Spleen (tissue), 13 donors: ENCODE data around the gene KRT78. TPM values are rescaled to one million over a fixed set of nuclear protein-coding genes. Genes with fewer than 3 reads are reported as not detected.

ENCODE experiments used
- DNase-seq: peaks from one replicate; pipeline ENCODE4 v3.0.0-alpha.2; 2020
- H3K27ac ChIP-seq, 8 donors: fragments of 200-600 bp; sonication (generic) in 7 of 8; 1 replicate in 4 of 8; 2 replicates in 4 of 8; pipeline versions ENCODE4 v1.5.0 to v1.8.0; 2016 to 2021; ENCODE audit warnings: inconsistent platforms in 4 of 8, mild to moderate bottlenecking in 4 of 8, moderate library complexity in 1 of 8
- H3K27me3 ChIP-seq, 7 donors: fragments of 200-600 bp; sonication (generic) in 6 of 7; replicated peaks in 1 of 7; 1 replicate in 4 of 7; 2 replicates in 3 of 7; pipeline versions ENCODE4 v1.5.0 to v1.8.0; 2016 to 2021; ENCODE audit warnings: inconsistent platforms in 3 of 7, mild to moderate bottlenecking in 1 of 7
- H3K36me3 ChIP-seq, 6 donors: fragments of 200-600 bp; sonication (generic) in 5 of 6; 1 replicate in 4 of 6; 2 replicates in 2 of 6; pipeline versions ENCODE4 v1.5.0 to v1.8.0; 2016 to 2021; ENCODE audit warnings: inconsistent platforms in 2 of 6
- H3K4me1 ChIP-seq, 6 donors: fragments of 200-600 bp; sonication (generic) in 5 of 6; 1 replicate in 3 of 6; 2 replicates in 3 of 6; pipeline versions ENCODE4 v1.5.0 to v1.8.0; 2016 to 2021; ENCODE audit warnings: inconsistent platforms in 3 of 6
- H3K4me3 ChIP-seq, 8 donors: fragments of 200-600 bp; sonication (generic) in 7 of 8; 1 replicate in 4 of 8; 2 replicates in 4 of 8; pipeline versions ENCODE4 v1.5.0 to v1.8.0; 2016 to 2021; ENCODE audit warnings: inconsistent platforms in 4 of 8, mild to moderate bottlenecking in 4 of 8, moderate library complexity in 2 of 8
- H3K9me3 ChIP-seq, 8 donors: fragments of 200-600 bp; sonication (generic) in 7 of 8; 1 replicate in 4 of 8; 2 replicates in 4 of 8; pipeline versions ENCODE4 v1.5.0 to v1.8.0; 2016 to 2021; ENCODE audit warnings: inconsistent platforms in 4 of 8
- CTCF ChIP-seq, 11 experiments: fragments of 200-600 bp in 7 of 11; fragments of 450-650 bp in 4 of 11; sonication (generic) in 4 of 11; IDR thresholded peaks in 8 of 11; conservative IDR thresholded peaks in 3 of 11; 1 replicate in 7 of 11; 2 replicates in 4 of 11; pipeline versions ENCODE4 v1.4.0 to v1.8.0; 2016 to 2021; ENCODE audit warnings: antibody characterized with exemption in 11 of 11, inconsistent platforms in 4 of 11, mild to moderate bottlenecking in 1 of 11
- POLR2A ChIP-seq, 3 donors: fragments of 450-650 bp; IDR thresholded peaks; one replicate each; pipeline ENCODE4 v1.5.1; 2017; ENCODE audit warnings: antibody characterized with exemption in 3 of 3, mild to moderate bottlenecking in 1 of 3
- POLR2AphosphoS5 ChIP-seq, 3 donors: sonication (generic); formaldehyde crosslinking; IDR thresholded peaks; one replicate each; pipeline ENCODE4 v1.5.1; 2017; ENCODE audit warnings: antibody characterized with exemption in 3 of 3
- WGBS, 5 donors: extraction: QIAGEN DNeasy Blood & Tissue Kit in 3 of 5; methylation state at CpG; one replicate each; pipeline versions ENCODE4 v1.1.5 to v1.1.7; 2013 to 2018; 5-methylcytosine and 5-hydroxymethylcytosine counted together
- intact Hi-C: fragments of 100-400 bp; cut with DNase I; formaldehyde crosslinking; loops from one replicate; pipeline ENCODE4 v1.15.0; 2023; ENCODE audit warnings: low total_unique reads
- long read RNA-seq, 2 donors: transcript quantifications; one replicate each; lab custom pipeline, GENCODE V29; 2026
- polyA plus RNA-seq, 3 donors: library from polyadenylated mRNA; stranded (reverse); fragments of 200-250 nt; gene quantifications; one replicate each; pipeline ENCODE4 v1.2.1, GENCODE V29; 2013
- total RNA-seq, 7 donors: library from RNA; depleted of rRNA in 3 of 7; stranded (reverse); fragments of >200 nt in 3 of 7; fragmentation: NEBNext Ultra II Directional in 4 of 7; extraction: Animal tissue kit (Norgen Biotek cat#: 25700) in 4 of 7; gene quantifications; one replicate each; pipeline versions ENCODE4 v1.1.0 to v1.2.1, GENCODE V29; 2016 to 2021
- donor health status: healthy with polysubstance abuse.
- donor health status: DM: no; HTN: no; CAD: no; lungs with moderate emphysema.
- donor health status: DM: no; HTN: no; CAD: no.
- donor health status: Bipolar disorder and iron deficiency.
- donor health status: healthy.
- donor health status: DM: no; HTN: no; CAD: no.
- donor health status: DM: yes; HTN: yes; CAD: no.

KRT78 gene
- not detected for total RNA-seq
- under 1 TPM in 2 of 3 donors, not detected in 1; 0.24 to 0.83 TPM for polyA plus RNA-seq
- long read RNA-seq, donor 1: 0 reads
- long read RNA-seq, donor 2: 0 reads

GRCh38 chr12:52848661-52849255 is at the start of gene KRT78:
KRT78 (minus strand) TSS chr12:52848994; CDS start chr12:52848930, 64 bp downstream.
- intact Hi-C loops: no loop called here

DNA sequence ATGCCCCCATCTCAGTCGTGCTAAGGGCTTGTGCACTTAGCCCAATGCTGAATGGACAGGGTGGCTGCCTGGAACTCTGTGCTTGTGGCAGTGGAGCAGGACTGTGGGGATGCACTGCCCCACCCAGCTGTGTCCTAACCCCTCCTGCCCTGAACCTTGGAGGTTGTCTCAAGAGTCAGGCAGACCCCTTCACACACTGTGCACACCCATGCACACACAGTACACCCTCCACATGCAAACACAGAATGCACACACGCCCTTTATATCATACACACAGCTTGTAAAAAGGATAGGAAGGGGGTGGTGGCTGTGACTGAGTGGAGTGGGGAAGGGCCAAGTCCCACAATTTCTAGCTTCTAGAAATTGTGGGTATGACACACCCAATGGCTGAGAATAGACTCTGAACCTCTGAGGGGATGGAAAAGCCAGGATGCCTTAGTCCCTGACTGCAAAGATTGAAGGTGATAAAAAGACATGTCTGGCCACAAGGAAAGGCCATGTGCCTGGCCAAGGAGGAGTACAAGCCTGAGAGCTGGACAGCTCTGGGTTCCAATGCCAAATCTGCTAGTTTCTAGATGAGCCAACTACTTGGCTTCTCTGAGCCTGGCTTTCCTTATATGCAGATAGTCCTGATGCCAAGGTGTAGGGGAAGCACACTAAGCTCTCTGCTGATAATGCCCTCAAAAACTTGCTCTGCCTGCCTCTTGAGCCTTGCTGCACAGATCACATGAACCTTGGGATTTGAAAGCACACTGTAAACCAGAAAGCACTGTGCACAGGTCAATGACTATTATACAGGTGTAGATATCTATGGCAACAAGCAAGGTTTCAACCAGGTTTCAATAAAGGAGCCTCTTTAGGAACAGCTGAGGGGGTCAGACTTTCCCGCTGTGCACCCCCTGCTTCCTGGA is 47.7 kb upstream of the KRT78 start:
- intact Hi-C loops: no loop called here
- Histone ChIP-seq H3K27ac (no peak overlapping the region), H3K27me3 (peaks cover 0 to 8% (median 0%) of the 10 kb centered on the region in 7 donors), H3K4me3 (no peak overlapping the region), H3K9me3 (peaks cover 0 to 3% (median 0%) of the 10 kb centered on the region in 8 donors), H3K36me3 (no peaks in the 10 kb centered on the region), H3K4me1 (no peaks in the 10 kb centered on the region)
- TF ChIP-seq POLR2AphosphoS5 (IDR thresholded peaks at IDR 0.05) (no peak), CTCF (IDR thresholded peaks at IDR 0.05 in 8 of 11, conservative IDR thresholded peaks at IDR 0.05 in 3 of 11) (no peak), POLR2A (IDR thresholded peaks at IDR 0.05) (no peak)
- DNase-seq: no peak
- 61 to 83% (median 78%) methylated on average over 3 of the region's 3 CpGs for WGBS, 5 donors

More at GRCh38 chr12:52848661-52849255, at the start of gene KRT78:
- Histone ChIP-seq H3K36me3 (no peaks in the 10 kb centered on the region), H3K4me3 (no peak within 1 kb of the TSS), H3K4me1 (no peaks in the 10 kb centered on the region), H3K9me3 (no peaks in the 10 kb centered on the region), H3K27ac (no peak within 1 kb of the TSS), H3K27me3 (peaks cover 0 to 27% (median 0%) of the 10 kb centered on the region in 7 donors)
- WGBS, 5 donors: 77 to 89% (median 85%) methylated on average over 6 to 16 of the region's 16 CpGs
- no peak for TF ChIP-seq CTCF (IDR thresholded peaks at IDR 0.05 in 8 of 11, conservative IDR thresholded peaks at IDR 0.05 in 3 of 11)
- peak; percentile 50 for DNase-seq

GRCh38 chr12:52895726-52896189 is 47.0 kb upstream of the KRT78 start:
- WGBS, 5 donors: 40 to 80% (median 62%) methylated on average over 2 of the region's 2 CpGs

More at GRCh38 chr12:52895726-52896189, 47.0 kb upstream of the KRT78 start:
- Histone ChIP-seq H3K4me3 (no peak overlapping the region), H3K27ac (no peak overlapping the region), H3K27me3 (peaks cover 0 to 8% (median 0%) of the 10 kb centered on the region in 7 donors), H3K9me3 (peaks cover 0 to 3% (median 0%) of the 10 kb centered on the region in 8 donors), H3K36me3 (no peaks in the 10 kb centered on the region), H3K4me1 (no peaks in the 10 kb centered on the region)
- intact Hi-C loops: no loop called here
- no peak for DNase-seq
- TF ChIP-seq POLR2A (IDR thresholded peaks at IDR 0.05): no peak
- no peak for TF ChIP-seq POLR2AphosphoS5 (IDR thresholded peaks at IDR 0.05)
- no peak for TF ChIP-seq CTCF (IDR thresholded peaks at IDR 0.05 in 8 of 11, conservative IDR thresholded peaks at IDR 0.05 in 3 of 11)
